COLO668 (cell line): Measurements from ENCODE around the gene KIRREL1.

Source experiments
- DNase-seq: peaks from one replicate; lab custom pipeline; 2025; ENCODE audit not compliant: unreplicated experiment; lab: John Stamatoyannopoulos, UW

KIRREL1 gene

DNA sequence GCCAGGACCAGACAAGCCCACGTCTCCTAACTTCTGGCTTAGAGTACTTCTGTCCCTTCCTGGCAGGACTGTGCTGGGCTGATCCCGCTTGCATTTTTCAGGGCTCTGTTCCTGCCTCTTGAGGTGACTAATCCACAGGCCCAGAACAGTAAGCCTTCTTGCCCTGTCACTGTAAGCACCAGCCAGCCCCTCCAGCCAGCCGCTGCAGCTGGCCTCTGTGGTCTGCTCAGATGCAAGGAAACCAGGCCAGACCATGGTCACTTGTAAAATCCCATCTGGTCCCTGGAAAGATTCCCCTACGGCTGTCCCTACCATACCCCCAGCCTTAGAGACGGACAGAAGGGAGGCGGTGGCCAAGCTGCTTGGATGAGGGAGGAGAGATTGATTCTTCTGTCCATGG lies 74.2 kb downstream of the KIRREL1 start:
- no peak for DNase-seq

DNA sequence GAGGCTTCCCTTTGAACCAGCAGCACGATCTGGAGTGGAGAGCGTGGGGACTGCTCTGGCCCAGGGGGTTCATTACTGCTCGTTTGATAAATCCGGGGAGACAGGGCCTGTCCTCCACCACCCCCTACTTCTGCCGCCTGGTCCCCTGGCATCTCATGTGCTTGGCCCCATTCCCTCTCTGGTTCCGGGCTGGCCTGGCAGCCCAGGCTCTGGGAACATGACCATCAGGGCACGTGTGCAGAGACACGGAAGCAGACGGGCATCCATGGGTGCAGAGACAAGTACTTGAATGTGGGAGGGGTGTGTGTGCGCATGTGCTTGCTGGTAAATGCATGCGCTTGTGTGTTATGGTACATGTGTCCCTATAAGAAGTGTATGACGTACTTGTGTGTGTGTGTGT lies 75.5 kb downstream of the KIRREL1 start:
- no peak for DNase-seq

DNA sequence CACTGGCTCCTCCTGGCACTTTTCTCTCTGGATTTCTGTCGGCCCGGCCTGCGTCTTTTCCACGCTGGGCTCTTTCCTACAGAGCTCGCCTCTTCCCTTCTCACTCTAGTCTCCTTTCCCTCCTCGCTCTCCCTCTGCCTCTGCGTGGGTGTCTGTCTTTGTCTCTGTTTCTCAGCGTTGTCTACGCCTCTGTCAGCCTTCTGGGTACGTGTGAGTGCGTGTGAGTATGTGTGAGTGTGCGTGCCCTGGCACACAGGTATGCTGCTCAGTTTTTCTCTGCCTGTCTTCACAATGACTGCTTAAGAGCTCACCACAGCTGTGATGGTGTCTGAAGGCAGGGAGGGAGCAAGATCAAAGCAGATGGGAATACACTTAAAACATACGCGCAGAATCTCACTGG lies 77.7 kb downstream of the KIRREL1 start:
- DNase-seq, result no peak

DNA sequence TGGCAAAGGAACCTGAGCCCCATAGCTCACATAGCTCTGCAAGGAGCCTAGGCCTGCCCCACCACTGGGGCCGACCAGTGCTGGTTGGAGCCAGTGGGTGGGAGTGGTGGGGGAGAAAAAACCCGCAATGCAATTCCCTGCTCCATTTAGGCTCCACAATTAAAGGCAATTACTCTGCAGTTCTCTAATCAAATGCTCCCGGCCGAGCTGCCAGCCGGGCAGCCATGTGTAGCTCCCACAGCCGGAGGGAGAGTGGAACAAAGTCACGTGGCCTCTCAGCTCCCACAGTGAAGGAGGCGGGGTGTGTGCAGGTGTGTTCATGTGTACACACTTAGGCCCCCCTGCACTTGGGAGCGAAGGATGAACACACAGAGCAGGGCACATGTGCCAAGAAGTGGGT lies 81.6 kb downstream of the KIRREL1 start:
- DNase-seq, result no peak

DNA sequence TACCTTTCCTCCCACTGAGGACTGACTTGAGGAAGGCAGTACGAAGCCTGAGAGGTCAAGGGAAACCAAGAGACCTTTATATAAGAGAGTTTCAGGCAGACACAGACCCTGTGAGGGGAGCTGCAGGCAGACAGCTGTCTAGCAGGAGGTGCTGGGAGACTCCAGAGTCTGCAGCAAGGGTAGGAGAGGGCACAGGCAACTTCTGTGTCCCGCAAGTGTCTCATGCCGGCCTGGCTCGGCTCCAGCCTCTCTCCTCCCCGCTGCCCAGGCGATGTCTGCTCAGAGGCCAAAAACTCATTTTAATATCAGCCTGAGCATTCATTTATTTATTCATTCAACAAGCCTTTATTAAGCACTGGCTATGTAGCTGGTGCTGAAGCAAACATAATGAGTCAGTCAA lies 83.0 kb downstream of the KIRREL1 start:
- no peak for DNase-seq

DNA sequence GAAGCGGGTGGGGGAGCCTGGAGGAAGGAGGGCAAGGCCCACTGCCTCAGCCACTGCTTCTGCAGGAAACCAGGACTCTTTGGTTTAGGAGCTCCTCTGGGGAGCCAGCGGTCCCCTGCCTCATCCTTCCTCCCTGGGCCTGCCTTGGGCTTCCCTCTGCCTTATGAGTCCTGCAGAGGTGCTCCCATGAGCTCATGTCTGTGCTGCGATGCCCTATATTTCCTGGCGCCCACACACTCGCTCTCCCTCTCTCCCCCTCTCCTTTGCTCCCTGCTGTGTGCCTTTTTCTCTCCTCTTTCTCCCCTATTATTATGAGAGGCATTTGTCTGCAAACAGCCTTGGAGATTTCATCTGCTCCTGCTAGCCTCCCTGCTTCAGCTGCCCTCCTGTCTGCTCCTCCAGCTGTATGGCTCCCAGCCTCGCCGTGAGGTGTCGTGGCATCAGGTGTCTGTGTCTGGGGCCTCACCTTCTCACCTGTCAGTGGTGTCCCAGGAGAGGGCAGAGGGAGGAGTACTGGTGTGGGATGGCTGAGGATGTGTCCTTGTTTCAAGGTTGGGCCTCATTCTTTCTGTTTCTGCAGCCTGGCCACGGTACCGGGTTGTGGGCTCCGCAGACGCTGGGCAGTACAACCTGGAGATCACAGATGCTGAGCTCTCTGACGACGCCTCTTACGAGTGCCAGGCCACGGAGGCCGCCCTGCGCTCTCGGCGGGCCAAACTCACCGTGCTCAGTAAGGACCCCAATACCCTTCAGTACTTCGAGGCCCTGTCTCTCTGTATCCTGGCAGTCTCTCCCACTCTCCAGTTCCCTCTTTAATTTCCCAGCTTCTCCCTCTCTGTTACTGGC lies 84.2 kb downstream of the KIRREL1 start:
- no peak for DNase-seq

DNA sequence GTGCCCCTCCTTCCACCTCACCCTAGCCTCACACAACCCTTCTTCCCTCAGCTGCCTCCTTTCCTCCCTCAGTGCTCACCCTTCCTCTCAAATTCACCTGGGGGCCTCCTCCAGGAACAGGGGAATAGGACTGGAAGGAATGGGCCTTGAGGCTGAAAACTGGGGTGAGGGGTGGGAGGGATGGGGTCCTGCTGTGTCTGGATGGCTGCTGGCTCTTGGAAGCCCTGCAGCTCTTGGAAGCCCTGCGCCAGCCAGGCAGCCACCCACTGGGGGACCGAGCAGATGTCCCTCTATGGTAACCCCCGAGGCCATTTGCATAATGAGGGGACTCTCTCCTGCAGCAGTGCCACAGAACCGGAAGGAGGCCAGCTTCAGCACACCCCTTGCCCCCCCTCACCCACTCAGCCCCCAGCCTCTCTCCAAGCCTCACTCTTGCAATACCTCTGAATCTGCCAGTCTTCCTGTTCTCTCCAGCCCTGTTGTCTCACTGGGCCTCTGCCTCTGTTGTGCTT lies 85.2 kb downstream of the KIRREL1 start:
- no peak for DNase-seq

DNA sequence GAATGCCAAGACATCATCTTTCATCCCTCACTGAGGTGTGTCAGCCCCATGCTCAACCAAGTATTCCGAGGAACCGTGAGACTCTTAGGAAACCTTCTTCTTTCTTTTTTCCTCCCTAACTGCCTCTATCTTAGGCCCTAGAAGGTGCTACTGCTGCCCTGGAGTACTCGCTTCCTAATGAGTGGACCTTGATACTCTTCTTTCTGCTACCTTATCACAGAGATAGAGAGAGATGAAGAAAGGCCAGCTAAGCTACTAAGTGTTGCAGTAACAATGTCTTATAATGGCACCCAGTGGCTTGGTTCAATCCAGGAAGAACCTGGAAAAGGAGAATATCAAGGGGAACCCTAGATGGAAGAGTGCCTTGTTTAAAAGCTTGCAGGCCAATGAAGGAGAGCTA lies 86.6 kb downstream of the KIRREL1 start:
- no peak for DNase-seq

DNA sequence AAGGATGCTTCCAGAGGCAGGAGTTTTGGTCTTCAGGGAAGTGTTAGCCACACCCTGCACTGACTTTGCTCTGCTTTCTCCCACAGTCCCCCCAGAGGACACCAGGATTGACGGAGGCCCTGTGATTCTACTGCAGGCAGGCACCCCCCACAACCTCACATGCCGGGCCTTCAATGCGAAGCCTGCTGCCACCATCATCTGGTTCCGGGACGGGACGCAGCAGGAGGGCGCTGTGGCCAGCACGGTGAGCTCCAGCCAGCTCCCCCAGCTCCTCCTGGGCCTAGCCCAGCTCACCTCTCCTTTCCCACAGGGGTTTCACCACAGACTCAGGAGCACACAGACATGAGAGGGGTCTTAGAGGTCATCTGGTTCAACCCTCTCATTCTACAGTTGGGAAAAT lies 90.9 kb downstream of the KIRREL1 start:
- no peak for DNase-seq

DNA sequence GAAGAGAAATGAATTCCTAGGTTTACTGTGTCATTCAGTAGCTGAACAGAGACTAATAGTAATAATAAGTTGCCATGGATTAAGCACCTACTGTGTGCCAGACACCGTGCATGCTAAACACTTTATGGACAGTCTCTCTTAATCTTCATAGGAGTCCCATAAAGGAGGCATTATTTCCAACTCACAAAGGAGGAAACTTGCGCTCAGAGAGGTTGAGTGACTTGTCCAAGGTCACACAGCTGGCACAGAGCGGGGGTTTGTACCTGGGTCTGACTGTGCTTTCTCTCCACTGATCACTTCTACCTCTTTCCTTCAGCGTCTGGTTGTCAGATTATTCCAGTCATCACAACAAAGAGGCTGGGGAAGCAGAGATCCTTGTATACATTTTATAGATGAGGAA lies 91.3 kb downstream of the KIRREL1 start:
- DNase-seq, result no peak

DNA sequence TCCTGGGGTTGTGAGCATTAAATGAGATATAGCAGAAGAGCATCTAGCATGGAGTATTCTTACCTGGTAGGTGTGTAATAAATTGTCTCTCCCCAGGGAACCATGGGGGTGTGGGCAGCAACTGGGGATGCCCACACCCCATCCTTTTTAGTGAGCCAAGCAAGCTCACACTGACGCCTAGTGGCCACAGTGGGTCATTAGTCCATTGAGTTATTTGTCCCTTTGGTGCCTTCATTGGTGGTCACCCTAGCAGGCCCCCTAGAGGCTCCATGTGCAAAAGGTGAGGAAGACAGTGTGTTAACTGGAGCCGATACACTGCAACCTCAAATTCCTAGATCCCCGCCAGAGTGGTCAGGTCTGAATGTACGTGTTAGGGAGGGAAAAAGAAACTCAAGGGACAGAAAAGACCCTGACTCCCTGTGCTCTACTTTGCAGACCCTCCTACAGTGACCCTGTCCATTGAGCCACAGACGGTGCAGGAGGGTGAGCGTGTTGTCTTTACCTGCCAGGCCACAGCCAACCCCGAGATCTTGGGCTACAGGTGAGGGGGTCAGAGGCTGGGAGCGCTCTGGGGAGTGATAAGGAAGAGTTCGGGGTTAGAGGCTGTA lies 94.0 kb downstream of the KIRREL1 start:
- DNase-seq, result peak; percentile 14

DNA sequence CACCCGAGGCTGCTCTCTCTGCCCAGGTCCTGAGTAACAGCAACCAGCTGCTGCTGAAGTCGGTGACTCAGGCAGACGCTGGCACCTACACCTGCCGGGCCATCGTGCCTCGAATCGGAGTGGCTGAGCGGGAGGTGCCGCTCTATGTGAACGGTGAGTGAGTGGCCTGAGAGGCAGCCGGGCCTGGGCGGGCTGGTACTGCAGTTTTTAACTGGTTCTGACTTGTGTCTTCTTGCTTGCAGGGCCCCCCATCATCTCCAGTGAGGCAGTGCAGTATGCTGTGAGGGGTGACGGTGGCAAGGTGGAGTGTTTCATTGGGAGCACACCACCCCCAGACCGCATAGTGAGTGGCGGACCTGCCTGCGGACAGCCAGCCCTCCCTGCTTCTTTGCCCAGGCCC lies 96.0 kb downstream of the KIRREL1 start:
- no peak for DNase-seq

DNA sequence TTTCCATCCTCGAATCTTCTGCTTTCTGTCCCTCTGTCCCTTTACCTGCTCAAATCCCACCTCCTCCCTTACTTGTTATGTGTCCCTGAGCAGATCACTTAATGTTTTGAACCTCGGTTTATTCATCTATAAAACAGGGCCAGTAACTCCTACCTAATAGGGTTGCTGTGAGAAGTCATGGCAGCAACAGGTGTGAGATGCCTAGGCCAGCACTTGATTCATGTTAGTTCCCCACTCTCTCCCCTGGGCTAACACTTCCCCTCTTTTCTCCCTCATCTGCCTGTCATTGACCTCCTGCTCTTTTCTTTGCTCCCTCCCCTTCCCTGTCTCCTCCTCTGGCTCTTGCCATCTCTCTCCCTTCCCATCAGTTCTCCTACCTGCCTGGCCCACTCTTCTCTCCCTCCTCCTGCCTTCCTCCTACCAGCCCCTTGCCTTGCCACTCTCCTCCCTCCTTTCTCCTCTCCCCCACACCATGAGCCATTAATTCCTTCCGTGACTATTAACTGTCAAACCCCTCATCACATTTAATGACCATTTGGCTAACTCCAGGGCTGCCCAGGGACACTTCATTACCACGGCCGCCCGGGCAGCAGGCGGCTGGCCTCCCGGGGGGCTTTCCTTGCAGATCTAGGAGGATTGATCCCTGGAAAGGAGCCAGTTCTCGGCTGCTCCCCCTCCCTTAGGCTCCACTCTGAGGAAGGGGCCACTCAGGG lies 96.6 kb downstream of the KIRREL1 start:
- DNase-seq, result no peak

DNA sequence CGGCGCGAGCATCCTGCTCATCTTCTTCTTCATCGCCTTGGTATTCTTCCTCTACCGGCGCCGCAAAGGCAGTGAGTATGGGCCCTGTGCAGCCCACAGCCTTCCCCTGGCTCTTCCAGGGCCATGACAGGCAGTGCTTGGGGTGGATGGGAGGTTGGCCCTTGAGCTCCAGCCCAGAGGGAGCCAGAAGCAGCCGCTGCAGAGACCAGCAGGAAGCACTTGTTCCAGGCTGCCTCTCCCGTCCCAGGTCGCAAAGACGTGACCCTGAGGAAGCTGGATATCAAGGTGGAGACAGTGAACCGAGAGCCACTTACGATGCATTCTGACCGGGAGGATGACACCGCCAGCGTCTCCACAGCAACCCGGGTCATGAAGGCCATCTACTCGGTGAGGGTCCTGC lies 99.9 kb downstream of the KIRREL1 start:
- no peak for DNase-seq

DNA sequence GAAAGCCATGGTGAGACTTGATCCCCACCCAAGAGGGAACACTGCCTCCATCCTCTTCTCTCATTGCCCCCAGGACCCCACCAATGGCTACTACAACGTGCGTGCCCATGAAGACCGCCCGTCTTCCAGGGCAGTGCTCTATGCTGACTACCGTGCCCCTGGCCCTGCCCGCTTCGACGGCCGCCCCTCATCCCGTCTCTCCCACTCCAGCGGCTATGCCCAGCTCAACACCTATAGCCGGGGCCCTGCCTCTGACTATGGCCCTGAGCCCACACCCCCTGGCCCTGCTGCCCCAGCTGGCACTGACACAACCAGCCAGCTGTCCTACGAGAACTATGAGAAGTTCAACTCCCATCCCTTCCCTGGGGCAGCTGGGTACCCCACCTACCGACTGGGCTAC lies 101.1 kb downstream of the KIRREL1 start:
- no peak for DNase-seq

DNA sequence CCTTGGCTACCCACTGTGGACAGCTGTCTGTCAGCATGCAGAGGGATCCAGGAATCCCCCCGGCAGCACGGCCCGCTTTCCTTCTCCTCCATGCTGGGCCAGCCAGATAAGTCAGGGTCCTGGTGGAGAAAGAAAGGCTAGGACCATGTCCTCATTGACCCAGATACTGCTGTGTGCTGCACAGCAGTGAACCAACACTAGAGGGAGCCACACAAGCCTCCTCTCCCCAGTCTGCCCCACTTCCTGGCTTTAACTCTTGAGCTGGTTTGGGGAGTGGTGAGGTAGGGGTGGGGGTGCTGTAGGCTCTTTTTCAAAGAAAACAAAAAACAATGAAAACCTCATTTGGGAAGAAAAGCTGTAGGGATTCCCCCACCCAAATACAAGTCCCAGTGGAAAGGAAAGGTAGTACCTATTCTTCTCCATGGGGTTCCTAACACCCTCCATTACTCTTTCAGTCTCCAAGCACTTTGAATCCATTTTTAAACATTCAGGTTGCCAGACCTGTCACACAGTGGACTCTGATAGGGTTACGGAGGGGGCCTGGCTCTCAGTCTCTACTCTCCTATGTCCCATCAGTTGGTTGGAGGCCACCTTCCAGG lies 102.4 kb downstream of the KIRREL1 start:
- DNase-seq, result no peak

DNA sequence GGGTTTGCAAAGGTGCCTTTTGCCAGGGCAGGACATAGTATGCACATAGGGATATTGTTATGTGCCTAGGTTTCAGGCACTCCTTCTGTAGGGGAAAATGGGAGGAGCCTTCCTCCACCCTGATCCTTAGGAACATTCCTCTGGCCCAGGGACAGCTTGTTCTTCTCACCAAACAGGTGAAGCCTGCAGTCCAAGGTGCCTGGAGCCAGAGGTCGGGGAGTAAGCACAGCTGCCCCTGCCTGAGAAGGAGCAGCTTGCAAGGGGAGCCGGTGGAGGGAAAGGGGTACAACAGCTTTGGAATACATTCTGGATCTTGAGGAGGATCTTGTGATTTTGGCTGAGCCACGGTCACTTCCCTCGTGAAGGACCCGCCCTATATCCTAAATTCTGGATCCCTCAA lies 104.8 kb downstream of the KIRREL1 start:
- no peak for DNase-seq

DNA sequence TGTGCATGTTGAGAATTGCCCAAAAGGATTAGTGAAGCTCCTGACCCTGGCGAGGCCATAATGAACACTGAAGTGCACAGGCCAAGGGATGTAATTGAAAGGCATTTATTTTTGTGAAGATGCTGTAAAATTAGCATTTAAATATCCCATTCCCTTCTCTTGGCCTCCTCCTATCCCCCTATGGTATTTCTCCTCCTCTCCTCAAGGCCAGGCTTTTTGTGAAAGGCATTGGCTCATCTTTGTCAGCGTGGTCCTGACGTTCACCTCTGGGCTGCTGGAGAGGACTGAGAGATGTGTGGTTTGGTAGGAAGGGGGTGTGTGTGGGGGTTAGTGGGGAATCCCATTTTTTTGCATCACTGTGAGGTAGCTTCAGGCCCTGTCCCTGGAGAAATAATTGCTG lies 105.7 kb downstream of the KIRREL1 start:
- DNase-seq, result no peak

DNA sequence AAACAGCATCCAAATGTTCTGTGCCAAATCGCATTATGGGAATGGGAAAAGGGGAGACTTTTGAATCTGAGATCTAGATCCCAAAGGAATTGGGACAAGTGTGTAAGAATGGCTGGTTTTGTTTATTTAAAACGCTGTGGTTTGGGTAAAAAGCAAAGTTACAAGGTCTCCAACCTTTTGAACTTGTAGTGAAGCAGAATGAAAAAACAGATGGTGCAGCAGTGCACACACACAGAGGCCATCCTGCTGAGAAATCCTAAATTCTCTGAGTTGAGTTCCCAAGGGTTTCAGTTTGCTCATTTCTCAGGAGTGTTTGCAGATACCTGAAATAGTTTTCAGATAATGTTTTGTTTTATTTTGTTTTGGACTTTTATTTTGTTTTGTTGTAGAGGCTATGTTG lies 107.1 kb downstream of the KIRREL1 start:
- DNase-seq, result no peak

DNA sequence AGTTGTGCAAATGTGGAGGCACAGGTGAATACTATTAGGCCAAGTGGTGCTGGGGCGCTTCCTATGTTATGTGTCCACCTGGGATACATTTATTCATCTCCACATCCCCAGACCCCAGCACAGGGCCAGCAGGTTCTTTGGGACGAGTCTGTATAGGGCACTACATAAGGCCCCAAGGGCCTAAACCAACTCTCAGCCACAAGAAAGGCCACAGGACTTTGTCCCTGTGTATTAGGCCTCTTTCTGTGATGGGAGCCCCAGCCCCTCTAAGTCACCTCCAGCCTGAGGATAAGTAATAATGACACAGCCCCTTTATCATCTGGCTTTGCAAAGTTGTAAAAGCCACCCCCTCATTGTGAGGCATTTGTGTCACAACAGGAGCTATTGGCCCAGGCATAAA lies 108.0 kb downstream of the KIRREL1 start:
- no peak for DNase-seq

DNA sequence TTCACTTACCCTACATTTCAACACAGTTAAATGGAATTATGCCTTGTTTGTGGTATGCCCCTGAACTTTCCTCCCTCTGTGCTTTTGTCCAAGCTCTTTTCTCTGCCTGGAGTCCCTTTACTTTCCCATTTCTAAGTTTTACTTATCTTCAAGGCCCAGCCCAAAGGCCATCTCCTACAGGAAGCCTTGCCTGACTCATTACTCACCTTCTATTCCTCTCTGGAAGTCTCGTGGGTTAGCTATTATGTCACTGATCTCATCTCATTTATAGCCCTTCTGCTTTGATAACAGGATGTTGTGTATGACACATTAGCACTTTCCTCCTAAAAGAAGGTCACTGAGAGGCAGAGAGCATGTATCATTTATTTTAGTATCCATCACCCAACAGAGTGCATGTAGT lies 108.5 kb downstream of the KIRREL1 start:
- no peak for DNase-seq
